AG09309 (cell line): ENCODE measurements around the gene OLIG3.

Experiments used
- DNase-seq: peaks from one replicate; pipeline ENCODE4 v3.0.0-alpha.2; 2010; ENCODE audit warnings: low read depth
- H3K4me3 ChIP-seq: 2 replicates; pipeline ENCODE4 v1.5.1; 2011; ENCODE audit warnings: mild to moderate bottlenecking, low read depth, low read length, moderate library complexity; ENCODE audit not compliant: control insufficient read depth
- TF ChIP-seq, protein P1 (sequence below): IDR thresholded peaks from 2 replicates; pipeline ENCODE4 v1.5.1; 2011; ENCODE audit warnings: mild to moderate bottlenecking, low read depth, low read length, inconsistent platforms; ENCODE audit not compliant: insufficient read depth, control insufficient read depth; ENCODE audit errors: missing control alignments

OLIG3 gene

DNA sequence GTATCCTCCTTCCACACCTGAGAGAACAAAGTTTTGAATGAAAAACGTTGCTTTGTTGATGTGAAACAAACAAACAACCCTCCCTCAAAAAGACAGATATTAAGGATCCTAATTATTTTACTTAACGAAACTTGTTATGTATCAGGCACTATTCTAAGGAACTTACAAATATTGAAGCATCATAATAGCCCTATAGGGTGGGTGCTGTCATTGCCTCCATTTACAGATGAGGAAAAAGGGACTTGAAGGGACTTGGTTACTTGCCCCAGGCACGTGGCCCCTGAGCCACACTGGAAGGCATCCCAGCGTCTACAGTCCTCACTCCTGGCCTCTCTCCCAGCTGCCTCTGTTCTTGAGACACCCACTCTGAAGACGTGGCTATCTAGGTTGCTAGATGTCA, 20.2 kb upstream of the OLIG3 start:
- no peak for DNase-seq
- TF ChIP-seq, protein P1, sequence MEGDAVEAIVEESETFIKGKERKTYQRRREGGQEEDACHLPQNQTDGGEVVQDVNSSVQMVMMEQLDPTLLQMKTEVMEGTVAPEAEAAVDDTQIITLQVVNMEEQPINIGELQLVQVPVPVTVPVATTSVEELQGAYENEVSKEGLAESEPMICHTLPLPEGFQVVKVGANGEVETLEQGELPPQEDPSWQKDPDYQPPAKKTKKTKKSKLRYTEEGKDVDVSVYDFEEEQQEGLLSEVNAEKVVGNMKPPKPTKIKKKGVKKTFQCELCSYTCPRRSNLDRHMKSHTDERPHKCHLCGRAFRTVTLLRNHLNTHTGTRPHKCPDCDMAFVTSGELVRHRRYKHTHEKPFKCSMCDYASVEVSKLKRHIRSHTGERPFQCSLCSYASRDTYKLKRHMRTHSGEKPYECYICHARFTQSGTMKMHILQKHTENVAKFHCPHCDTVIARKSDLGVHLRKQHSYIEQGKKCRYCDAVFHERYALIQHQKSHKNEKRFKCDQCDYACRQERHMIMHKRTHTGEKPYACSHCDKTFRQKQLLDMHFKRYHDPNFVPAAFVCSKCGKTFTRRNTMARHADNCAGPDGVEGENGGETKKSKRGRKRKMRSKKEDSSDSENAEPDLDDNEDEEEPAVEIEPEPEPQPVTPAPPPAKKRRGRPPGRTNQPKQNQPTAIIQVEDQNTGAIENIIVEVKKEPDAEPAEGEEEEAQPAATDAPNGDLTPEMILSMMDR, result no peak
- H3K4me3 ChIP-seq, result no peak overlapping the region

- no peak overlapping the region for H3K4me3 ChIP-seq
- DNase-seq, result no peak
- TF ChIP-seq, protein P1, result no peak
These were observed 18.8 kb upstream of the OLIG3 start for GRCh38 chr6:137512757-137513605.

DNA sequence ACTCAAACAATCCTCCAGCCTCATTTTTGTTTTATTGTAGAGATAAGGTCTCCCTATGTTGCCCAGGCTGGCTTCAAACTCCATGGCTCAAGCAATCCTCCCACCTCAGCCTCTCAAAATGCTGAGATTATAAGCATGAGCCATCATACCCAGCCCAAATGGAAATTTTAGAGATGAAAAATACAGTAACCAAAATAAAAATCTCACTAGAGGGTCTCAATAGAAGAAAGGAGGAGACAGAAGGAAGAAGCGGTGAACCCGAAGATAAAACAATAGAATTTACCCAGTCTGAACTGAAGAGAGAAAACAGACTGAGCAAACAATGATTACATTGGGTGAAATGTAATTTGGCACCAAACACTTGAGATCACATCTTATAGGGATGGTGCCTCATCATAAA, 16.7 kb upstream of the OLIG3 start:
- H3K4me3 ChIP-seq, result no peak overlapping the region
- TF ChIP-seq, protein P1, result no peak
- no peak for DNase-seq

- DNase-seq, result no peak
- H3K4me3 ChIP-seq, result no peak overlapping the region
These were observed 4.4 kb upstream of the OLIG3 start for GRCh38 chr6:137498481-137499190.

DNA sequence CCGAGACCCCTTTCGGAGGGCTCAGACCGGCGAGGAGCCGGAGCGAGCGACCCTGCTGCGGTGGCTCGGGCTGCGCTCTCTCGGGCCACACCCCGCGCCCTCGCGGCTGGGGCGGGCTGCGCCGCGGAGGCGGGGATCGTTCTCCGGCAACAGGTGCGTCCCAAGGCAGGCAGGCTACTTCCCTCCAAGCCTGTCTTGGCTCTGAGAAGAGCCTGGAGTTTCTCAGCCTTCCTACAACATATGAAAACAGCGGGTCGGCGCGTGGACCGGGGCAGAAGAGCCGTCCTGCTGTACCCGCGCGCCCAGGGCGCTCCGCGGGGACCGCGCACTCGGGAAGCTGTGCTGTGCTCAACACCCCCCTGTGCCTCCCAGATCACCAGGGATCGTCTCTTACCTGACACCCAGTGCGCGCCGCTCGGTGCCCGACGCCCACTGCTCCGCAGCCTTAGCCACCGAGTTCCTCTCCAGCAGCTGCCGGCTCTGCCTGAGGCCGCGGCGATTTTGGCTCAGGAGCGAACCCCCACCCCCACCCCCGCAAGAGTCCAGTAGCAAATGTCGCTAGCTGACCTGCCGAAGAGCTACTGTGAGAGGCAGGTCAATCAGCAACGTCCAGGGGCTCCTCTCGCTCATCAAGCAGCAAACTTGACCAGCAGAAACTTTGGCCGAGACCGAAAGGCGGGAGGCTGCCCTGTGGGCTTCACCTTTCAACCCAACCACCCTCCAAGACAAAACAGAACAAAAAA, 3.7 kb upstream of the OLIG3 start:
- TF ChIP-seq, protein P1, result no peak
- no peak for DNase-seq
- no peak overlapping the region for H3K4me3 ChIP-seq

More at GRCh38 chr6:137498481-137499190, 4.4 kb upstream of the OLIG3 start:
- TF ChIP-seq, protein P1, result no peak

DNA sequence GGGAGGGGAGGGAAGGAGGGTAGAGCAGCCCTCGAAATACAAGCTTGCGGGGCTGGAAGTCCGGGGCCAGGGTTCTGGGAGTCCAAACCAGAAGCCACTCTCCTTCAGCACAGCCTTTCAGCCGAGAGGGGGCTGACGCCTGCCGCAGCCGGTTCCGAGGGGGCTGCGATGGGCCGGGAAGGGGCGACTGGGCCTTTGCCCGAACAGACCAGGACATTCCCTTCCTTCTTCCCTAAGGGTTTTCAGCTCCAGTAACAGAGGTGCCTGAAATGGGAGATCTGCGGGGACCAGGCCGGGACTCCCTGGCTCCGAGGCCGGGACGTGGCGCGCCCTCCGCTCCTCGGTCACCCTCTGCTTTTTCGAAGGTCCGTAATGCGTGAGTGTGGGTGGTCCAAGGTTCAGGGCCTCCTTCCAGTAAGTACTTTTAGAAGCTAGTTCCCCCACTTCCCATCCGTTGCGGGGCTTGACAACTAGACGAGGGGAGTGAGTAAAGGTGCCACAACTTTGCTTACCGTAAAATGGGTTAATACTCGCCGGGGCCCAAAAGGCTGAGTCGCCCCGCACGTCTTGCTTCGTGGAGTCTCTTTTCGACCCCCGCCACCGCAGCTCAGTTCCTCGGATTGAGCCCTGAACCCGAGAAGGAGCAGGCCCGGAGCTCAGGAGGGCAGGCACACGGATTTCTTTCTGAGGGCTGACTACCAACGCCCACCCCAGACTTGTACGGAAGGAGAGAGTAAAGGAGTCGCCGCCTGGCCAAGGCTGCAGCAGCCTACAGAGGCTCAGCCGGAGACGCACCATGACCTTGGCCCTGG, 2.9 kb upstream of the OLIG3 start:
- no peak for DNase-seq
- TF ChIP-seq, protein P1, result no peak
- H3K4me3 ChIP-seq, result no peak overlapping the region
